Endothelial cell of umbilical vein (primary cell): ENCODE measurements around the gene LIG3.

Experiments used
- POLR2AphosphoS5 ChIP-seq: IDR thresholded peaks from 2 replicates; pipeline ENCODE4 v1.6.1; 2012; ENCODE audit warnings: low read depth, mild to moderate bottlenecking, control low read depth, low read length, moderate library complexity; ENCODE audit not compliant: insufficient read depth
- TF ChIP-seq, protein P1 (sequence below), 2 donors: IDR thresholded peaks; 1 replicate in 1 of 2; 2 replicates in 1 of 2; pipeline ENCODE4 v1.5.1; 2011; ENCODE audit warnings: low read length in 2 of 2, mild to moderate bottlenecking in 2 of 2, moderate library complexity in 2 of 2, control low read depth in 1 of 2, inconsistent platforms in 1 of 2, low read depth in 1 of 2; ENCODE audit not compliant: insufficient read depth in 1 of 2; ENCODE audit errors: extremely low read depth in 1 of 2

DNA sequence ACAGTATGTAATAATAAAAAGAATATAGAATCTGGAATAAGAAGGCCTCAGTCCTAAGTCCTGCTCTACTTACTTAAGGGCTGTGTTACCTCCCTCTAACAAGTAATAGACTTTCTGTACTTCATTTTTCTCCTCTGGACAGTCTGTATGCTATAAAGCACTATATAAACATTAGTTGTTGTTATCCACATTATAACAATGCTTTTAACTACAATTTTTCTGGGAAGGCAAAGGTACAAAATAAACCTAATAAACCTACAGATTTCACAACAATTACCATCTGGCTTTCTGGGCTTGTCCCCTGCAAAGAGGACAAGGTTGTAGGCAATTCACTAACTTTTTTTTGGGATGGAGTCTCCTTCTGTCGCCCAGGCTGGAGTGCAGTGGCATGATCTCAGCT is 50.5 kb downstream of the LIG3 start:
- TF ChIP-seq, protein P1, sequence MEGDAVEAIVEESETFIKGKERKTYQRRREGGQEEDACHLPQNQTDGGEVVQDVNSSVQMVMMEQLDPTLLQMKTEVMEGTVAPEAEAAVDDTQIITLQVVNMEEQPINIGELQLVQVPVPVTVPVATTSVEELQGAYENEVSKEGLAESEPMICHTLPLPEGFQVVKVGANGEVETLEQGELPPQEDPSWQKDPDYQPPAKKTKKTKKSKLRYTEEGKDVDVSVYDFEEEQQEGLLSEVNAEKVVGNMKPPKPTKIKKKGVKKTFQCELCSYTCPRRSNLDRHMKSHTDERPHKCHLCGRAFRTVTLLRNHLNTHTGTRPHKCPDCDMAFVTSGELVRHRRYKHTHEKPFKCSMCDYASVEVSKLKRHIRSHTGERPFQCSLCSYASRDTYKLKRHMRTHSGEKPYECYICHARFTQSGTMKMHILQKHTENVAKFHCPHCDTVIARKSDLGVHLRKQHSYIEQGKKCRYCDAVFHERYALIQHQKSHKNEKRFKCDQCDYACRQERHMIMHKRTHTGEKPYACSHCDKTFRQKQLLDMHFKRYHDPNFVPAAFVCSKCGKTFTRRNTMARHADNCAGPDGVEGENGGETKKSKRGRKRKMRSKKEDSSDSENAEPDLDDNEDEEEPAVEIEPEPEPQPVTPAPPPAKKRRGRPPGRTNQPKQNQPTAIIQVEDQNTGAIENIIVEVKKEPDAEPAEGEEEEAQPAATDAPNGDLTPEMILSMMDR (IDR thresholded peaks at IDR 0.05; ENCODE audit: extremely low read depth in 1 of 2, insufficient read depth in 1 of 2, low read depth in 1 of 2, low read length in 2 of 2) = no peak
- no peak for TF ChIP-seq POLR2AphosphoS5
